22Rv1 (cell line): ENCODE measurements around the gene LDAF1.

Experiments
- CTCF ChIP-seq: fragments of 450-650 bp; IDR thresholded peaks from 2 replicates; pipeline ENCODE4 v1.5.1; 2017; ENCODE audit warnings: mild to moderate bottlenecking
- ZFX ChIP-seq: fragments of 450-650 bp; IDR thresholded peaks from 2 replicates; pipeline ENCODE4 v1.6.1; 2017; ENCODE audit warnings: antibody characterized with exemption, borderline replicate concordance

DNA sequence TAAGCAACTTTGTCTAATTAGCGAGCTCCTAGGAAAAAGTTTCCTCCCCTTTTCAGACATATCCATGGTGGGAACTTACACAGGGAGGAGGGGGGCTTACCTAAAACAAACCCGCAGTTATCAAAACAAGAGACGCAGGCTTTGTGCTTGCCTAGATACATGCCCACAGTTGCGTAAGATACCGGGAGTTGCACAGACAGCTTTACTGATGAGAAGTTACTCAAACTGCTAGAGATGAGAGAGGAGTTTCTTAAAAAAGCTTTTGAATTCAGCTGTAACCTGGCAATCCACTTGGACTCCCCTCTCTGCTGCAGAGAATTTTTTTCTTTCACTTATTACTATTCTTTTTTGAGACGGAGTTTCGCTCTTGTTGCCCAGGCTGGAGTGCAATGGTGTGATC is 59.7 kb downstream of the LDAF1 start:
- TF ChIP-seq CTCF (no peak), ZFX (no peak)
